Smooth muscle cell (in vitro differentiated cells): ENCODE data around the gene SGIP1. TPM values are rescaled to one million over a fixed set of nuclear protein-coding genes. Genes with fewer than 3 reads are reported as not detected.

Source experiments
- DNase-seq: peaks from one replicate; lab custom pipeline; 2025; ENCODE audit not compliant: unreplicated experiment; lab: John Stamatoyannopoulos, UW
- H2AFZ ChIP-seq: fragments of 200-600 bp; sonication (generic); 2 replicates; pipeline ENCODE4 v1.6.0; 2016; ENCODE audit warnings: antibody characterized with exemption, low read depth, mild to moderate bottlenecking
- H3F3A ChIP-seq: fragments of 200-600 bp; sonication (generic); 2 replicates; pipeline ENCODE4 v1.6.0; 2017; ENCODE audit warnings: antibody characterized with exemption, low read depth
- H3K27ac ChIP-seq: fragments of 200-600 bp; sonication (generic); 2 replicates; pipeline ENCODE4 v1.5.1; 2016; ENCODE audit warnings: low read depth, mild to moderate bottlenecking
- H3K27me3 ChIP-seq: fragments of 200-600 bp; sonication (generic); 2 replicates; pipeline ENCODE4 v1.6.1; 2016; ENCODE audit warnings: low read depth, mild to moderate bottlenecking
- H3K36me3 ChIP-seq: fragments of 200-600 bp; sonication (generic); 2 replicates; pipeline ENCODE4 v1.5.1; 2016; ENCODE audit warnings: low read depth
- H3K4me1 ChIP-seq: fragments of 200-600 bp; sonication (generic); 2 replicates; pipeline ENCODE4 v1.5.1; 2016; ENCODE audit warnings: low read depth
- H3K4me2 ChIP-seq: fragments of 200-600 bp; sonication (generic); 2 replicates; pipeline ENCODE4 v1.6.0; 2016; ENCODE audit warnings: mild to moderate bottlenecking
- H3K4me3 ChIP-seq: fragments of 200-600 bp; sonication (generic); 2 replicates; pipeline ENCODE4 v1.5.1; 2016; ENCODE audit warnings: mild to moderate bottlenecking
- H3K79me2 ChIP-seq: fragments of 200-600 bp; sonication (generic); 2 replicates; pipeline ENCODE4 v1.6.0; 2016; ENCODE audit warnings: low read depth, mild to moderate bottlenecking
- H3K9ac ChIP-seq: fragments of 200-600 bp; sonication (generic); 2 replicates; pipeline ENCODE4 v1.6.0; 2016; ENCODE audit warnings: low read depth
- H3K9me3 ChIP-seq: fragments of 200-600 bp; sonication (generic); replicated peaks from 2 replicates; pipeline ENCODE4 v1.5.1; 2016; ENCODE audit warnings: low read depth
- H4K20me1 ChIP-seq: fragments of 200-600 bp; sonication (generic); 2 replicates; pipeline ENCODE4 v1.6.0; 2016; ENCODE audit warnings: low read depth
- CTCF ChIP-seq: fragments of 200-600 bp; sonication (generic); IDR thresholded peaks from 2 replicates; pipeline ENCODE4 v1.5.1; 2017; ENCODE audit warnings: borderline replicate concordance, mild to moderate bottlenecking, antibody characterized with exemption; ENCODE audit not compliant: insufficient read depth, poor library complexity, severe bottlenecking
- WGBS: methylation state at CpG from one replicate; pipeline ENCODE4 v1.1.7; 2016; ENCODE audit warnings: low lambda C conversion rate; 5-methylcytosine and 5-hydroxymethylcytosine counted together
- polyA plus RNA-seq: library from polyadenylated mRNA; unstranded; fragments of >200 nt; fragmentation: Nextera tagmentation; extraction: Ambion mirVana; gene quantifications from 2 replicates; pipeline ENCODE4 v1.2.1, GENCODE V29; 2016
- total RNA-seq: library from RNA; depleted of rRNA; stranded (reverse); fragments of >200 nt; gene quantifications from 2 replicates; pipeline ENCODE4 v1.2.3, GENCODE V29; 2014

SGIP1 gene
- total and polyA plus RNA-seq, 2 experiments from 2014 or later, result 0.89 to 3.5 TPM

GRCh38 chr1:66692681-66693080 is 158.7 kb downstream of the SGIP1 start:
- H3K27me3 ChIP-seq, result no peaks in the 10 kb centered on the region
- no peak overlapping the region for H3K4me2 ChIP-seq
- 78% methylated on average over 3 of the region's 3 CpGs for WGBS
- no peaks in the 10 kb centered on the region for H3K9me3 ChIP-seq
- no peak for TF ChIP-seq CTCF
- no peak overlapping the region for H3K9ac ChIP-seq
- no peaks in the 10 kb centered on the region for H4K20me1 ChIP-seq
- DNase-seq, result no peak
- no peak overlapping the region for H3K27ac ChIP-seq
- no peaks in the 10 kb centered on the region for H3K79me2 ChIP-seq
- no peaks in the 10 kb centered on the region for H3K36me3 ChIP-seq
- no peak overlapping the region for H3K4me3 ChIP-seq
- peaks cover 7% of the 10 kb centered on the region for H3K4me1 ChIP-seq
- H3F3A ChIP-seq, result no peaks in the 10 kb centered on the region
- no peak overlapping the region for H2AFZ ChIP-seq

- Histone ChIP-seq H4K20me1 (no peaks in the 10 kb centered on the region), H3K4me2 (no peak overlapping the region), H3K27ac (no peak overlapping the region), H3K4me1 (peaks cover 7% of the 10 kb centered on the region), H3K36me3 (no peaks in the 10 kb centered on the region), H3K27me3 (no peaks in the 10 kb centered on the region), H3K79me2 (no peaks in the 10 kb centered on the region), H3F3A (no peaks in the 10 kb centered on the region), H2AFZ (no peak overlapping the region), H3K9me3 (no peaks in the 10 kb centered on the region), H3K4me3 (no peak overlapping the region), H3K9ac (no peak overlapping the region)
- no peak for DNase-seq
- TF ChIP-seq CTCF, result no peak
These were observed 159.9 kb downstream of the SGIP1 start for GRCh38 chr1:66693856-66694255.

GRCh38 chr1:66695116-66695515 is 161.2 kb downstream of the SGIP1 start:
- H3K9me3 ChIP-seq, result no peaks in the 10 kb centered on the region
- H3K4me2 ChIP-seq, result no peak overlapping the region
- no peaks in the 10 kb centered on the region for H3K79me2 ChIP-seq
- no peak overlapping the region for H3K4me3 ChIP-seq
- H3K9ac ChIP-seq, result no peak overlapping the region
- TF ChIP-seq CTCF, result no peak
- no peaks in the 10 kb centered on the region for H4K20me1 ChIP-seq
- no peak overlapping the region for H2AFZ ChIP-seq
- H3K4me1 ChIP-seq, result peaks cover 6% of the 10 kb centered on the region
- WGBS, result 84% methylated on average over 5 of the region's 5 CpGs
- no peaks in the 10 kb centered on the region for H3F3A ChIP-seq
- no peak overlapping the region for H3K27ac ChIP-seq
- no peak for DNase-seq
- no peaks in the 10 kb centered on the region for H3K27me3 ChIP-seq
- no peaks in the 10 kb centered on the region for H3K36me3 ChIP-seq

GRCh38 chr1:66696771-66697170 is 162.8 kb downstream of the SGIP1 start:
- H3K4me2 ChIP-seq, result no peak overlapping the region
- H4K20me1 ChIP-seq, result no peaks in the 10 kb centered on the region
- no peaks in the 10 kb centered on the region for H3K9me3 ChIP-seq
- no peaks in the 10 kb centered on the region for H3K27me3 ChIP-seq
- H3K4me3 ChIP-seq, result no peak overlapping the region
- H3K4me1 ChIP-seq, result no peaks in the 10 kb centered on the region
- no peak overlapping the region for H3K9ac ChIP-seq
- no peak overlapping the region for H3K27ac ChIP-seq
- no peaks in the 10 kb centered on the region for H3F3A ChIP-seq
- H3K79me2 ChIP-seq, result no peaks in the 10 kb centered on the region
- no peaks in the 10 kb centered on the region for H3K36me3 ChIP-seq
- no peak for TF ChIP-seq CTCF
- H2AFZ ChIP-seq, result no peak overlapping the region
- no peak for DNase-seq
